SU-DHL-6 (cell line): Measurements from ENCODE around the gene POLR2J3.
"Not testable (repeated sequence)": the region's sequence is repeated elsewhere in the genome, so short reads cannot be mapped to it uniquely, and the experiment has no call there.

Experiments
- H2AFZ ChIP-seq: fragments of 200-600 bp; sonication (generic); 2 replicates; pipeline ENCODE4 v1.6.1; 2014; ENCODE audit warnings: low read depth, mild to moderate bottlenecking, moderate library complexity, mixed read lengths, antibody characterized with exemption, low read length; ENCODE audit not compliant: severe bottlenecking
- H3F3A ChIP-seq: fragments of 200-600 bp; shearing (Covaris generic); 2 replicates; pipeline ENCODE4 v1.6.0; 2016; ENCODE audit warnings: antibody characterized with exemption, mild to moderate bottlenecking; ENCODE audit not compliant: insufficient read depth
- H3K27ac ChIP-seq: fragments of 200-600 bp; sonication (generic); 2 replicates; pipeline ENCODE4 v1.5.1; 2016; ENCODE audit warnings: low read depth, mild to moderate bottlenecking, low read length, moderate library complexity, mixed read lengths
- H3K27me3 ChIP-seq: fragments of 200-600 bp; sonication (generic), shearing (Covaris generic); 2 replicates; pipeline ENCODE4 v1.6.0; 2014; ENCODE audit warnings: mild to moderate bottlenecking, low read length
- H3K36me3 ChIP-seq: fragments of 200-600 bp; sonication (generic); 2 replicates; pipeline ENCODE4 v1.6.1; 2014; ENCODE audit warnings: mild to moderate bottlenecking, low read length, mixed read lengths
- H3K4me2 ChIP-seq: fragments of 300-600, 200-600 bp; shearing (Covaris generic), sonication (generic); 2 replicates; pipeline ENCODE4 v1.6.0; 2014; ENCODE audit warnings: low read length, low read depth, mild to moderate bottlenecking; ENCODE audit not compliant: poor library complexity, severe bottlenecking
- H3K4me3 ChIP-seq: fragments of 200-600 bp; sonication (generic); 2 replicates; pipeline ENCODE4 v1.5.1; 2014; ENCODE audit warnings: antibody characterized with exemption, low read length, mild to moderate bottlenecking, mixed read lengths; ENCODE audit not compliant: insufficient read depth, poor library complexity, severe bottlenecking
- H3K79me2 ChIP-seq: fragments of 200-600 bp; sonication (generic); 2 replicates; pipeline ENCODE4 v1.6.1; 2014; ENCODE audit warnings: mild to moderate bottlenecking, low read length, moderate library complexity; ENCODE audit not compliant: insufficient read depth
- H3K9ac ChIP-seq: fragments of 200-600 bp; sonication (generic); 2 replicates; pipeline ENCODE4 v1.7.0; 2014; ENCODE audit warnings: mild to moderate bottlenecking, low read length
- H3K9me2 ChIP-seq: fragments of 200-600 bp; sonication (generic); replicated peaks from 2 replicates; pipeline ENCODE4 v1.6.1; 2014; ENCODE audit warnings: low read length; ENCODE audit not compliant: insufficient read depth
- H3K9me3 ChIP-seq: fragments of 200-600 bp; sonication (generic); 2 replicates; pipeline ENCODE4 v1.6.1; 2014; ENCODE audit warnings: low read length, mixed read lengths; ENCODE audit not compliant: insufficient read depth
- H4K20me1 ChIP-seq: fragments of 200-600 bp; sonication (generic); 2 replicates; pipeline ENCODE4 v1.6.1; 2014; ENCODE audit warnings: low read depth, mild to moderate bottlenecking, antibody characterized with exemption, low read length, moderate library complexity, mixed read lengths

POLR2J3 gene

GRCh38 chr7:102572261-102573239, at the start of gene POLR2J3:
Gene POLR2J3 (minus strand): TSS chr7:102572583. CDS start chr7:102572521, 62 bp downstream.
- Histone ChIP-seq H3K9ac (peak within 1 kb of the TSS; percentile 65), H3K4me3 (peak within 1 kb of the TSS; percentile 75), H3K4me2 (peak within 1 kb of the TSS; percentile 48), H3K27ac (peak within 1 kb of the TSS; percentile 30; the same call in 1 of the 2 replicates), H2AFZ (peak within 1 kb of the TSS; percentile 96)
- not testable (repeated sequence) for H3K36me3 ChIP-seq, H3K9me3 ChIP-seq, H3K79me2 ChIP-seq, H3K27me3 ChIP-seq, H4K20me1 ChIP-seq, H3K9me2 ChIP-seq, H3F3A ChIP-seq

- H3K4me3 ChIP-seq, H3K4me2 ChIP-seq, H3K9me2 ChIP-seq, H3K36me3 ChIP-seq, H3K9ac ChIP-seq, H3K9me3 ChIP-seq, H3K79me2 ChIP-seq, H3K27ac ChIP-seq, H3K27me3 ChIP-seq, H3F3A ChIP-seq, H4K20me1 ChIP-seq, H2AFZ ChIP-seq: not testable (repeated sequence)
Observed at GRCh38 chr7:102618122-102618521, 45.7 kb upstream of the POLR2J3 start.

- H3K4me2 ChIP-seq, result peak within 1 kb of the TSS; percentile 46
- not testable (repeated sequence) for H3K79me2 ChIP-seq, H2AFZ ChIP-seq, H3K27ac ChIP-seq, H3K9me2 ChIP-seq, H3K9me3 ChIP-seq, H3K27me3 ChIP-seq, H3K9ac ChIP-seq, H3F3A ChIP-seq, H3K36me3 ChIP-seq, H4K20me1 ChIP-seq
- peak within 1 kb of the TSS; percentile 46 for H3K4me3 ChIP-seq
Observed at GRCh38 chr7:102616507-102617125, 44.2 kb upstream of the POLR2J3 start, which contains the start of gene RASA4. Gene RASA4 (minus strand): TSS chr7:102616756. CDS start chr7:102616689, 67 bp downstream.

- H3K27me3 ChIP-seq, H3K9me2 ChIP-seq, H3K4me2 ChIP-seq, H3K4me3 ChIP-seq, H3K9me3 ChIP-seq, H4K20me1 ChIP-seq, H2AFZ ChIP-seq, H3F3A ChIP-seq, H3K27ac ChIP-seq, H3K79me2 ChIP-seq, H3K9ac ChIP-seq, H3K36me3 ChIP-seq: not testable (repeated sequence)
Observed at GRCh38 chr7:102615930-102616329, 43.5 kb upstream of the POLR2J3 start.

GRCh38 chr7:102614873-102615272, 42.5 kb upstream of the POLR2J3 start:
- H4K20me1 ChIP-seq, H3F3A ChIP-seq, H3K4me3 ChIP-seq, H3K4me2 ChIP-seq, H3K9me2 ChIP-seq, H2AFZ ChIP-seq, H3K27me3 ChIP-seq, H3K36me3 ChIP-seq, H3K9ac ChIP-seq, H3K79me2 ChIP-seq, H3K9me3 ChIP-seq, H3K27ac ChIP-seq: not testable (repeated sequence)

GRCh38 chr7:102614346-102614697, 41.9 kb upstream of the POLR2J3 start:
- not testable (repeated sequence) for H3K36me3 ChIP-seq, H3K27me3 ChIP-seq, H3K4me3 ChIP-seq, H3F3A ChIP-seq, H3K9me3 ChIP-seq, H3K9me2 ChIP-seq, H3K79me2 ChIP-seq, H4K20me1 ChIP-seq, H3K9ac ChIP-seq, H3K27ac ChIP-seq, H3K4me2 ChIP-seq, H2AFZ ChIP-seq

- H3K9me2 ChIP-seq, H3F3A ChIP-seq, H3K9me3 ChIP-seq, H3K36me3 ChIP-seq, H3K27ac ChIP-seq, H3K79me2 ChIP-seq, H3K9ac ChIP-seq, H3K27me3 ChIP-seq, H3K4me3 ChIP-seq, H4K20me1 ChIP-seq, H3K4me2 ChIP-seq, H2AFZ ChIP-seq: not testable (repeated sequence)
Observed at GRCh38 chr7:102613575-102614345, 41.4 kb upstream of the POLR2J3 start.
